Endometrial microvascular endothelial cells (primary cell): ENCODE results near the gene MGAT3. TPM values are rescaled to one million over a fixed set of nuclear protein-coding genes. Genes with fewer than 3 reads are reported as not detected.

Experiments used
- in situ Hi-C: cut with HindIII; loops from 2 replicates; pipeline ENCODE4 v1.10.0; 2017; ENCODE audit warnings: low sequenced_read_pairs, low pct_unique_long_range_greater_than_20kb; ENCODE audit errors: inconsistent ontology term
- total RNA-seq: library from RNA; depleted of rRNA; stranded (reverse); fragments of >200 nt; gene quantifications from one replicate; pipeline ENCODE4 v1.2.3, GENCODE V29; 2015; ENCODE audit errors: inconsistent ontology term

Gene MGAT3
- total RNA-seq, 1 donor from 2014 or later = not detected

- in situ Hi-C loops = no loop called here
Observed at GRCh38 chr22:39482768-39483167, 26.0 kb downstream of the MGAT3 start.

- in situ Hi-C loops = no loop called here
Observed at GRCh38 chr22:39486951-39487825, 30.4 kb downstream of the MGAT3 start.

GRCh38 chr22:39487826-39488520 is 31.2 kb downstream of the MGAT3 start:
- in situ Hi-C loops = no loop called here

- in situ Hi-C loops = no loop called here
Observed at GRCh38 chr22:39488563-39489083, 31.8 kb downstream of the MGAT3 start.

- in situ Hi-C loops = no loop called here
Observed at GRCh38 chr22:39489094-39490068, 32.6 kb downstream of the MGAT3 start.

- in situ Hi-C loops = no loop called here
Observed at GRCh38 chr22:39490135-39490798, 33.5 kb downstream of the MGAT3 start.

- in situ Hi-C loops = no loop called here
Observed at GRCh38 chr22:39490966-39491680, 34.3 kb downstream of the MGAT3 start.

- in situ Hi-C loops = no loop called here
Observed at GRCh38 chr22:39491696-39492095, 34.9 kb downstream of the MGAT3 start.

- in situ Hi-C loops = no loop called here
Observed at GRCh38 chr22:39492186-39492585, 35.4 kb downstream of the MGAT3 start.

GRCh38 chr22:39493759-39494158 is 36.9 kb downstream of the MGAT3 start:
- in situ Hi-C loops = no loop called here

- in situ Hi-C loops = no loop called here
Observed at GRCh38 chr22:39494471-39495120, 37.8 kb downstream of the MGAT3 start.

- in situ Hi-C loops = no loop called here
Observed at GRCh38 chr22:39496131-39496838, 39.5 kb downstream of the MGAT3 start.

GRCh38 chr22:39497429-39497828 is 40.6 kb downstream of the MGAT3 start:
- in situ Hi-C loops = no loop called here

- in situ Hi-C loops = no loop called here
Observed at GRCh38 chr22:39498368-39498767, 41.6 kb downstream of the MGAT3 start.

- in situ Hi-C loops = no loop called here
Observed at GRCh38 chr22:39498802-39499201, 42.0 kb downstream of the MGAT3 start.

- in situ Hi-C loops = no loop called here
Observed at GRCh38 chr22:39500101-39500500, 43.3 kb downstream of the MGAT3 start.

- in situ Hi-C loops = no loop called here
Observed at GRCh38 chr22:39501644-39502108, 44.9 kb downstream of the MGAT3 start.
